Adrenal gland (tissue), 12 donors: ENCODE data around the gene MAP1LC3C. TPM values are rescaled to one million over a fixed set of nuclear protein-coding genes. Genes with fewer than 3 reads are reported as not detected.

ENCODE experiments used
- DNase-seq, 7 donors: peaks; one replicate each; pipeline ENCODE4 v3.0.0-alpha.2; 2019 to 2020
- H3K27ac ChIP-seq, 5 donors: fragments of 200-600 bp; sonication (generic) in 4 of 5; 1 replicate in 3 of 5; 2 replicates in 2 of 5; pipeline versions ENCODE4 v1.5.1 to v1.8.0; 2016 to 2020; ENCODE audit warnings: mild to moderate bottlenecking in 1 of 5
- H3K27me3 ChIP-seq: fragments of 200-600 bp; 2 replicates; pipeline ENCODE4 v1.8.0; 2021
- H3K36me3 ChIP-seq, 2 donors: fragments of 200-600 bp; replicated peaks in 1 of 2; 1 replicate in 1 of 2; 2 replicates in 1 of 2; pipeline versions ENCODE4 v1.5.1 to v1.8.0; 2018 to 2022
- H3K4me1 ChIP-seq, 2 donors: fragments of 200-600 bp; replicated peaks in 1 of 2; 1 replicate in 1 of 2; 2 replicates in 1 of 2; pipeline versions ENCODE4 v1.5.1 to v1.8.0; 2018 to 2021
- H3K4me3 ChIP-seq, 4 donors: fragments of 200-600 bp; sonication (generic) in 3 of 4; one replicate each; pipeline ENCODE4 v1.5.1; 2016 to 2018
- H3K9me3 ChIP-seq, 3 donors: fragments of 200-600 bp; sonication (generic) in 1 of 3; replicated peaks in 1 of 3; 1 replicate in 2 of 3; 2 replicates in 1 of 3; pipeline versions ENCODE4 v1.5.1 to v1.8.0; 2016 to 2021
- POLR2A ChIP-seq, 2 donors: fragments of 450-650 bp; IDR thresholded peaks; one replicate each; pipeline ENCODE4 v1.6.1; 2017; ENCODE audit warnings: antibody characterized with exemption in 2 of 2, mild to moderate bottlenecking in 2 of 2, moderate library complexity in 1 of 2
- WGBS, 4 donors: extraction: QIAGEN DNeasy Blood & Tissue Kit in 2 of 4; methylation state at CpG; one replicate each; pipeline versions ENCODE4 v1.1.5 to v1.1.7; 2013 to 2017; 5-methylcytosine and 5-hydroxymethylcytosine counted together
- intact Hi-C, 2 donors: fragments of 100-400 bp; cut with DNase I; formaldehyde crosslinking; loops; one replicate each; pipeline versions ENCODE4 v1.14.1 to v1.15.0; 2022 to 2023
- polyA plus RNA-seq, 3 donors: library from polyadenylated mRNA; stranded (reverse); fragments of 200-250 nt in 2 of 3; fragments of 350-450 nt in 1 of 3; fragmentation: Illumina TruSeq in 1 of 3; extraction: RNeasy Lipid Tissue Mini Kit (QIAGEN cat#74804) in 1 of 3; gene quantifications; one replicate each; pipeline ENCODE4 v1.2.3, GENCODE V29; 2013 to 2014
- total RNA-seq, 9 donors: library from RNA; depleted of rRNA in 4 of 9; stranded (reverse); fragments of >200 nt in 4 of 9; fragments of 120-200 nt in 1 of 9; fragmentation: NEBNext Ultra II Directional in 1 of 9; extraction: Animal tissue kit (Norgen Biotek cat#: 25700) in 1 of 9; gene quantifications; one replicate each; pipeline versions ENCODE4 v1.1.0 to v1.2.4, GENCODE V29; 2013 to 2023
- TF ChIP-seq, protein P1 (sequence below), 6 experiments: fragments of 450-650 bp in 4 of 6; fragments of 200-600 bp in 2 of 6; sonication (generic) in 1 of 6; IDR thresholded peaks; 1 replicate in 5 of 6; 2 replicates in 1 of 6; pipeline versions ENCODE4 v1.5.1 to v1.8.0; 2016 to 2021; ENCODE audit warnings: antibody characterized with exemption in 6 of 6, mild to moderate bottlenecking in 2 of 6, moderate library complexity in 1 of 6
- donor health status: healthy with polysubstance abuse.
- donor health status: Bipolar disorder and iron deficiency.
- donor health status: DM: yes; HTN: yes; CAD: no.
- donor health status: DM: no; HTN: no; CAD: no.
- donor health status: DM: no; HTN: no; CAD: no.
- donor health status: DM: yes; HTN: yes; CAD: no.

Gene MAP1LC3C
- total and polyA plus RNA-seq, 12 donors, result 0.06 to 2.6 (median 0.48) TPM; not detected in 4

DNA sequence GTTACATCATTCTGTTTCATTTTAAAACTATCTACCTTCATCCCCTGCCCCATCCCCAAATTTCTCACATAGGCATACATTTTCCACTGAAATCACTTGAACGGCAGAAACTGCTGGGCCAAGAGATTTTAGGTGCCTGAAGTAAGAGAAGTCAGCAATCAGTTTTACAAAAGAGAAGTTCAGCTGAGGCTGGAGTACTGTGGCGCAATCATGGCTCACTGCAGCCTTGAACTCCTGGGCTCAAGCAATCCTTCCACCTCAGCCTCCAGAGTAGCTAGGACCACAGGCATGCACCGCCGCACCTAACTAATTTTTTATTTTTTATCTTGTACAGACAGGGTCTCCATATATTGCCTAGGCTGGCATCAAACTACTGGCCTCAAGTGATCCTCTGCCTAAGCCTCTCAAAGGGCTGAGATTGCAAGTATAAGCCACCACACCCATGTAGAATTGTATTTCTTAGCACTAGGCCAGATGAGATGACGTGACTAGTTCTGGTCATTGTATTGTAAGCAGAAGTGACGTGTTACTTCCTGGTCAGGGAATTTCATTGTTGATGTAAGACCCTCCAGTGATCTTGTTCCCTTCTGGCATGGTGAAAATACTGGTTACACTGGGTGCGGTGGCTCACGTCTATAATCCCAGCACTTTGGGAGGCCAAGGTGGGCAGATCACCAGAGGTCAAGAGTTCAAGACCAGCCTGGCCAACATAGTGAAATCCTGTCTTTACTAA, 34.2 kb downstream of the MAP1LC3C start:
- Histone ChIP-seq H3K27me3 (no peaks in the 10 kb centered on the region), H3K4me1 (no peaks in the 10 kb centered on the region), H3K4me3 (no peak overlapping the region), H3K27ac (no peak overlapping the region), H3K36me3 (no peaks in the 10 kb centered on the region), H3K9me3 (no peaks in the 10 kb centered on the region)
- WGBS, 4 donors, result 76 to 80% (median 76%) methylated on average over 8 of the region's 8 CpGs
- TF ChIP-seq POLR2A (IDR thresholded peaks at IDR 0.05), result no peak
- TF ChIP-seq, protein P1, sequence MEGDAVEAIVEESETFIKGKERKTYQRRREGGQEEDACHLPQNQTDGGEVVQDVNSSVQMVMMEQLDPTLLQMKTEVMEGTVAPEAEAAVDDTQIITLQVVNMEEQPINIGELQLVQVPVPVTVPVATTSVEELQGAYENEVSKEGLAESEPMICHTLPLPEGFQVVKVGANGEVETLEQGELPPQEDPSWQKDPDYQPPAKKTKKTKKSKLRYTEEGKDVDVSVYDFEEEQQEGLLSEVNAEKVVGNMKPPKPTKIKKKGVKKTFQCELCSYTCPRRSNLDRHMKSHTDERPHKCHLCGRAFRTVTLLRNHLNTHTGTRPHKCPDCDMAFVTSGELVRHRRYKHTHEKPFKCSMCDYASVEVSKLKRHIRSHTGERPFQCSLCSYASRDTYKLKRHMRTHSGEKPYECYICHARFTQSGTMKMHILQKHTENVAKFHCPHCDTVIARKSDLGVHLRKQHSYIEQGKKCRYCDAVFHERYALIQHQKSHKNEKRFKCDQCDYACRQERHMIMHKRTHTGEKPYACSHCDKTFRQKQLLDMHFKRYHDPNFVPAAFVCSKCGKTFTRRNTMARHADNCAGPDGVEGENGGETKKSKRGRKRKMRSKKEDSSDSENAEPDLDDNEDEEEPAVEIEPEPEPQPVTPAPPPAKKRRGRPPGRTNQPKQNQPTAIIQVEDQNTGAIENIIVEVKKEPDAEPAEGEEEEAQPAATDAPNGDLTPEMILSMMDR (IDR thresholded peaks at IDR 0.05), result no peak
- intact Hi-C loops, result no loop called here
- peak in 6 of 7 donors; percentile 16 to 55 (median 37) for DNase-seq

DNA sequence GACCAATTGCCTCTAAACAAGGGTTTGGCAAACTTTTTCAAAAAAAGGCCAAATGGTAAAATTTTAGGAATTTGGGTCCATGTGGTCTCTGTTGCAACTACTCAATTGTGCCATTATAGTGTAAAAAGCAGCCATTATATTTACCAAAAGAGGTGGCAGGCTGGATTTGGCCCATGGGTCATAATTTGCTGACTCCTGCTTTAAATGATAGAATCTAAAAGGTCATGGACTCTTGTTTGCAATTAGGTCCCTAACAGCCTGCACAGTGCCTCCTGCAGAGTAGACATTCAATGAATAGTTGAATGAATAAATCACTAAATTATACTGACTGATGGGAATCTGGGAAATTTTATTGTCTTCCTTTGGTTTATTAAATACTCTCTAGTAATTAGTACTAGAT, 35.2 kb downstream of the MAP1LC3C start:
- Histone ChIP-seq H3K9me3 (no peaks in the 10 kb centered on the region), H3K4me1 (no peaks in the 10 kb centered on the region), H3K4me3 (no peak overlapping the region), H3K27ac (no peak overlapping the region), H3K27me3 (no peaks in the 10 kb centered on the region), H3K36me3 (no peaks in the 10 kb centered on the region)
- intact Hi-C loops, result no loop called here
- DNase-seq, result no peak
- TF ChIP-seq, protein P1 (IDR thresholded peaks at IDR 0.05), result no peak
- TF ChIP-seq POLR2A (IDR thresholded peaks at IDR 0.05), result no peak

DNA sequence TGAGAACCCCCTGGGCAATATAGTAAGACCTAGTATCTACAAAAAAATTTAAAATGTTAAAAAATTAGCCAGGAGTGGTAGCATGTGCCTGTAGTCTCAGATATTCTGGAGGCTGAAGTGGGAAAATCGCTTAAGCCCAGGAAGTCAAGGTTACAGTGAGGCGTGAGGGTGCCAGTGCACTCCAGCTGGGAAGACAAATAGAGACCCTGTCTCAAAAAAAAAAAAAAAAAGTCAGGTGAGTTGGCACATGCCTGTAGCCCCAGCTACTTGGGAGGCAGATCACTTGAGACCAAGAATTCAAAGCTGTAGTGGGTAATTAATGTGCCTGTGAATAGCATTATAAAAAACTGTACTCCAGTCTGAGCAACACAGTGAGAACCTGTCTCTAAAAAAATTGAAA, 36.7 kb downstream of the MAP1LC3C start:
- Histone ChIP-seq H3K4me1 (no peaks in the 10 kb centered on the region), H3K9me3 (no peaks in the 10 kb centered on the region), H3K4me3 (no peak overlapping the region), H3K27me3 (no peaks in the 10 kb centered on the region), H3K36me3 (no peaks in the 10 kb centered on the region), H3K27ac (no peak overlapping the region)
- intact Hi-C loops, result no loop called here
- no peak for DNase-seq
- TF ChIP-seq POLR2A (IDR thresholded peaks at IDR 0.05), result no peak
- TF ChIP-seq, protein P1 (IDR thresholded peaks at IDR 0.05), result no peak
- 67 to 81% (median 75%) methylated on average over 2 of the region's 2 CpGs for WGBS, 4 donors

DNA sequence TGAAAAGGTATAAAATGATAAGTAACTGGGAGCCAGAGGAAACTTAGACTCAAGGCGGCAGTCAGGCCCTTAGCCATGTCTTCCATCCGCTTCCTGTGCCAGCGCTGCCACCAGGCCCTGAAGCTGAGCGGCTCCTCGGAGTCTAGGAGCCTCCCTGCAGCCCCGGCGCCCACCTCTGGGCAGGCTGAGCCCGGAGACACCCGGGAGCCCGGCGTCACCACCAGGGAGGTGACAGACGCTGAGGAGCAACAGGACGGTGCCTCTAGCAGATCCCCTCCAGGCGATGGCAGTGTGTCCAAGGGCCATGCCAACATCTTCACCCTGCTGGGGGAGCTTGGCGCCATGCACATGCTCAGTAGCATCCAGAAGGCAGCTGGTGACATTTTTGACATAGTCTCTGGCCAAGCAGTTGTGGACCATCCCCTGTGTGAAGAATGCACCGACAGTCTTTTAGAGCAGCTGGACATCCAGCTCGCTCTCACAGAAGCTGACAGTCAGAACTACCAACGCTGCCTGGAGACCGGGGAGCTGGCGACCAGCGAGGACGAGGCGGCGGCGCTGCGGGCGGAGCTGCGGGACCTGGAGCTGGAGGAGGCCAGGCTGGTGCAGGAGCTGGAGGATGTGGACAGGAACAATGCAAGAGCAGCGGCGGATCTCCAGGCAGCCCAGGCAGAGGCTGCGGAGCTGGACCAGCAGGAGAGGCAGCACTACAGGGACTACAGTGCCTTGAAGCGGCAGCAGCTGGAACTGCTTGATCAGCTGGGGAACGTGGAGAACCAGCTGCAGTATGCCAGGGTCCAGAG, 41.0 kb downstream of the MAP1LC3C start, which contains the start of gene BECN2:
BECN2 (plus strand) TSS at position 76 of the 803 bp plus-strand sequence; CDS start at position 76, 0 bp downstream.
- Histone ChIP-seq H3K4me1 (no peaks in the 10 kb centered on the region), H3K36me3 (no peaks in the 10 kb centered on the region), H3K27me3 (no peaks in the 10 kb centered on the region), H3K27ac (no peak within 1 kb of the TSS), H3K4me3 (no peak within 1 kb of the TSS), H3K9me3 (no peaks in the 10 kb centered on the region)
- no peak for DNase-seq
- intact Hi-C loops, result no loop called here
- TF ChIP-seq POLR2A (IDR thresholded peaks at IDR 0.05), result no peak
- TF ChIP-seq, protein P1 (IDR thresholded peaks at IDR 0.05), result no peak
- WGBS, 4 donors, result 87 to 94% (median 91%) methylated on average over 14 to 33 of the region's 33 CpGs
